HG02610 (cell line): ENCODE measurements around the gene MTR.

Source experiments
- ATAC-seq: cut with Tn5 transposase; IDR thresholded peaks from one replicate; pipeline ENCODE4 v1.9.1; 2021; ENCODE audit warnings: mild to moderate bottlenecking, moderate library complexity; ENCODE audit not compliant: unreplicated experiment

The MTR gene

DNA sequence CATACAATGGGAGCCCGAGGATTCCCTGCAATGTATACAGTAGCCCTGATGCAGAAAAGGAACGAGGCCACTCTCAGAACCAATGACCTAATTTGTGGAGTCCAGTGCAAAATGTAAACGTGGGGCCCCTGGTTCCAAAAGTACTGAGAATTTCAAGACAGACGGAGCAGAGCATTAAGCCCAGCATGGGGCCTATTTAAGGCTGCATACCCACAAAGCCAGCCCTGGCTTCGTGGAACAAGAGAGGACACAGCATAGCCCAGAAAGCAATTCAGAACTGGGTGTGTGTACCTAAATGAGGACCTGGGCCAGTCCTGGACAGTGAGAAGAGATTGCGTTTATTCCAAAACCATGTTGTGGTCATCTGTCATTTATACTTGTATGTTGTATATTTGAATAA is 153.9 kb downstream of the MTR start:
- ATAC-seq: no peak

- ATAC-seq: no peak
These were observed 155.3 kb downstream of the MTR start for GRCh38 chr1:236950365-236950764.

DNA sequence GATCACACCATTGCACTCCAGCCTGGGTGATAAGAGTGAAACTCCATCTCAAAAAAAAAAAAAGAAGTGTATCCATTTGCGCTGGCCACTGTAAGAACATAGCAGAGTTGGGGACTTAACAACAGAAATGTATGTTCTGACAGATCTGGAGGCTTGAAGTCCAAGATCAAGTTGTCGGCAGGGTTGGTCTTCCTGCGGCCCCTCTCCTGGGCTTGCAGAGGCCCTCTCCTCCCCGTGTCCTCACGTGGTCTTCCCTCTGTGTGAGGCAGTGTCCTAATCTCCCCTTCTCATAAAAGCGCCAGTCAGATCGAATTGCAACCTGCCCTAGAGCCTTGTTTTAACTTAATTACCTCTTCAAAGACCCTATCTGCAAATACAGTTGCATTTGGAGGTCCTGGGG is 156.6 kb downstream of the MTR start:
- no peak for ATAC-seq

GRCh38 chr1:236952246-236953003 is 157.3 kb downstream of the MTR start:
- no peak for ATAC-seq

GRCh38 chr1:236953151-236953700 is 158.1 kb downstream of the MTR start:
- no peak for ATAC-seq
